Left forelimb (tissue), 1 donor: ENCODE results near the gene SMPDL3B.

Experiments used
- DNase-seq: peaks from one replicate; pipeline ENCODE4 v3.0.0-alpha.2; 2018; ENCODE audit warnings: low spot score

The SMPDL3B gene, protein sequence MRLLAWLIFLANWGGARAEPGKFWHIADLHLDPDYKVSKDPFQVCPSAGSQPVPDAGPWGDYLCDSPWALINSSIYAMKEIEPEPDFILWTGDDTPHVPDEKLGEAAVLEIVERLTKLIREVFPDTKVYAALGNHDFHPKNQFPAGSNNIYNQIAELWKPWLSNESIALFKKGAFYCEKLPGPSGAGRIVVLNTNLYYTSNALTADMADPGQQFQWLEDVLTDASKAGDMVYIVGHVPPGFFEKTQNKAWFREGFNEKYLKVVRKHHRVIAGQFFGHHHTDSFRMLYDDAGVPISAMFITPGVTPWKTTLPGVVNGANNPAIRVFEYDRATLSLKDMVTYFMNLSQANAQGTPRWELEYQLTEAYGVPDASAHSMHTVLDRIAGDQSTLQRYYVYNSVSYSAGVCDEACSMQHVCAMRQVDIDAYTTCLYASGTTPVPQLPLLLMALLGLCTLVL

DNA sequence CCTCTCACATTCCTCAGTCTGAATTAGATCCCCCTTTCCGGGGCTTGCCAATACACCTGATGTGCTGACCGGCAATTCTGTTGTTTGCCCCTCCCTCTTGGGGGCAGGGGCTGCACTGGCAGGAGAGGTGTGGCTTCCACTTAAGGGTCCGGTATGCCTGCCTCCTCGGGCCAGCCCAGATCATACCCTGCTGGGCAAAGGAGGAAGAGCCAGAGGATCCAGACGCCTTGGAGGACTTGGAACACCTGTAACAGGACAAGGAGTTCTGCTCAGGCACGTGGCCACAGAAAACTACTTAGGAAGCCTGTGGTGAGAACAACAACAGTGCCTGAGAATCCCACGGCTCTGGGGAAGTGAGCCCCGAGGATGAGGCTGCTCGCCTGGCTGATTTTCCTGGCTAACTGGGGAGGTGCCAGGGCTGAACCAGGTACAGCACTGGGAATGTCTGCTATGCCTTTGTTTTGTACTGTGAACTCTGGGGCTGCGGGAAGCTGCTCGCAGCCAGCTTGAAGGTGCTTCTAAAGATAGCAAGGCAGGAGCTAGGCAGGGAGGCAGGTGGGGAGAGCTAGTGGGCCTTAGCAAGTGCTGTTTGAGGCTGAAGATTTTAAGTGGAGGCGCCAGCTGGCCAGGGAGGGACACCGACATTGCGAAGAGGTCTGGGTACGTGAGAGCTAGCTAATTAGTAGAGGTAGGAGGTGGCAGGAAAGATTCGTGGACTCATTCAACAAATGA is at the start of gene SMPDL3B:
TSS of gene SMPDL3B (plus strand) at position 183 of the 732 bp plus-strand sequence. CDS start at position 367, 184 bp downstream.
- no peak for DNase-seq

DNA sequence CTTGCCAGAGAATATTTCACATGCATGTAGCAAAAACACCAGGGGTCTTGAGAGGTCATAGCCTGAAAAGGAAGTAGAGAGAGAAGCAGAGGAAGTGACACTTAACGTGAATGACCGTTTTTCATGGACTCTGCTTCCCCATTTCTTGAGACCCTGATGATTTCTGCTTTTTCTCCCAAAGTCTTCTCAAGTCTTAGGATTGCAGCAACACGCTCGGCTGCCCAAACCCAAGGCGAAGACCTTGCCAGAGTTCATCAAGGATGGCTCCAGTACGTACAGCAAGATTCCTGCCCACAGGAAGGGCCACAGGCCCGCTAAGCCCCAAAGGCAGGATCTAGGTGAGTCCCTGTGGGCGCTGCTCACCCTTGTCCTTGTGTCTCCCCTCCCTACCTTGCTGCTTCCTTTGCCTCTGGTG is 49.7 kb upstream of the SMPDL3B start:
- no peak for DNase-seq

DNA sequence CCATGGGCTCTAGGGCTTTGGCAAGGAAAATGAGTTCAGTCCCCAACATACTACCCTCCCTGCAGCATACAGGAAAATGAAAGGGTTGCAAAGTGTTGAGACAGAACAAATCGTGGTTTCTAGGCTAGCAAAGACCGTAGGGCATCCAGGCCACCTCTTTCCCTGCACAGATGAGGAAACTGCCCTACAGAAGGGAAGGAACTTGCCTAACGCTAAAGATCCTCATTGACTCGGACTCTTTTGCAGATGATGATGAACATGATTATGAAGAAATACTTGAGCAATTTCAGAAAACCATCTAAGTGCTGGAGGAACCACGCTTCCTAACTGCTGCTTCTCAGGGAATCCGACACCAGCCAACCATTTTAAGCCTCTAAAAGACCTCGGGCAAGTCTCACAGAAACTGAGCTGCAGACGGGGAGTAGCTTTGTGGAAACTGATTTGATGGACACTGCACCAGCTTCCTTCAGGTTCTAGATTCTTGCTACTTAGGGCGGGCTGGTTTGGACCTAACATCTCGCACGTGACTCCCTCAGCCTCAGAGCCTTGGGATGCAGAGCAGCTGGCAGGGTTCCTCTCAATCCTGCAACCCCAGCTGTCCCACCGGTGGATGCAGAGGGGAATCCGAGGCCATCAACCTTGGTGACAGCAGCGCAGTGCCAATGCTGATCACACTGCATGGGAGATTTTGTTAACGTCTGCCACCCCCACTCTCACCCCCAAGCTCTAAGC is 49.0 kb upstream of the SMPDL3B start:
- DNase-seq = no peak

DNA sequence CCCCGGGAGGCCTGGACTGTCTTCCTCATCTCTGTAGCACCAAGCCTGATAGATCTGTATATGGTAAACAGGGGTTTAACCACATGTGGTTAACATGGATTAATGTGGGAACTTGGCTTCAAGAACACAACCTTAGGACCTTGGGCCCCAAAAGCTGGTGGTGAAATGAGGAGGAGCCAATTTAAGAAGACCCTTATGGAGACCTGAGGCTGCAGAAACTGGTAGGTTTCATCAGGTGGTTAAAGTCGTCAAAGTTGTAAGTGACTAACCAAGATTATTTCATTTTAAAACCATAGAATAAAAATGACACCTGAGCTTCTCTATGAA is 48.5 kb upstream of the SMPDL3B start:
- no peak for DNase-seq

DNA sequence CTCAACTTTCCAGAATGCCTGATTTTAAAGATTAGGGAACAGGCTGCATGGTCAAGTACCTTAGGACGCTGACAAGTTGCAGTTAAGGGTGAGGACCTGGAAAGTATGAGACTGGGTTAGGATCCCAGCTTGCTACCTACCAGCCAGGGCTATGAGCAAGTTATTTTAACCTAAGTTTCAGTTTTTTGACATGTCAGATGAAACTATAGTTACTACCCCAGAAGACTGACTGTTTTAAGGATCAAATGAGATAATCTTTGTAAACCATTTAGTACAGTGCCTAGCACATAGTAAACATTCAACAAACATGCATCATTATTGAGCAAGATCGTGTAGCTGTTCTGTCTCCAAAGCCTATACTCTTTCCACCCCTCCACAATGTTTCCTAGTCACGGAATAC is 48.1 kb upstream of the SMPDL3B start:
- DNase-seq = no peak

DNA sequence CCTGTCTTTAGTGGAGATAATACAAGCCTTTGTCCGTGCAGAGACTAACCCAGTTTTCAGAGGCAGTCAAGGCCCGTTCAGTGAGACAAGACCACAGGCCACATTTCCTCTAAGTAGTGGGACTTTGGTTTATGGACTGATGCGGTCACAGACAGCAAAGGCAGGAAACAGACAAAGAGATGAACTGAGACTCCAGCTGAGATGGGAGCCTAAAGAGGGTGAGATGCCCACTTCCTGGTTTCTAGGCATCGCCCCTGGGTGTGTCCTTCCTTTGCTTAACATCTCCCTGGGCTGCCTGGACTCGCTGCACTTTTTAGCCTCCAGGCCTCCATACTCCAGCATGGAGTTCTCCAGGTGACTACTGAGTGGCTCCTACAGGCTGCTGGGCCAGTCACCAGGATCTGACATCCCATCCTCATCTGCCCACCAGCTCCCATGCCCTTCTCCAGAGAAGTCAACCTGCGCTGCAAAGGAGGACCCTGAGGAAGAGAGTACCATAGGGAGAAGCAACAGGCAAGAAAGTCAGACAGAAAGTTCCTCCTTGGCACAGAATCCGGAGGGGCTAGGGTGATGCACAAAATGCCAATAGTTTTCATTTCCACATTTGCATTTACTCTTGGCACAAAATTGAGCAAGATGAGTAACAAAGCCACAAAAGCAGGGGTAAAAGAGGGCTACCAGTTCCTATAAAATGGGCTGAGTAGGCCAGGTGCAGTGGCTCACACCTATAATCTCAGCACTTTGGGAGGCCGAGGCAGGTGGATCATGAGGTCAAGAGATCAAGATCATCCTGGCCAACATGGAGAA is 47.4 kb upstream of the SMPDL3B start:
- DNase-seq = no peak

DNA sequence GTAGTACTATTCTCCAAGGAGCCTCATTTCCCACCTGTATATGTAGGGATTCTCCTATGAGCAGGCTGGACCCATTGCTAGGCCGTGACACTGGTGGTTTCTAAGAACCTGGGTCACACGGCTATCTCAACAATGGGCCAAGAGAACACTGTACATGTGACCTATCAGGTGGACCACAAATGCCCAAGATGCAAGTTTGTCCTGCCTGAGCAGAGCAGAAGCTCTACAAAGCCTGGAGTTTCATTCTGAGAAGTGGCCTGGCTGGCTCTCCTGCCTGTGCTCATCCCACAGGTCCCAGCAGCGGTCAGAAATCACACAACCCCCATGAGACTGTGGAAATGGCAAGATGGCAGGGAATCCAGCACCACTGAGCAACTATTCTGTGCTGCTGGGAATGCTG is 45.3 kb upstream of the SMPDL3B start:
- DNase-seq = no peak

DNA sequence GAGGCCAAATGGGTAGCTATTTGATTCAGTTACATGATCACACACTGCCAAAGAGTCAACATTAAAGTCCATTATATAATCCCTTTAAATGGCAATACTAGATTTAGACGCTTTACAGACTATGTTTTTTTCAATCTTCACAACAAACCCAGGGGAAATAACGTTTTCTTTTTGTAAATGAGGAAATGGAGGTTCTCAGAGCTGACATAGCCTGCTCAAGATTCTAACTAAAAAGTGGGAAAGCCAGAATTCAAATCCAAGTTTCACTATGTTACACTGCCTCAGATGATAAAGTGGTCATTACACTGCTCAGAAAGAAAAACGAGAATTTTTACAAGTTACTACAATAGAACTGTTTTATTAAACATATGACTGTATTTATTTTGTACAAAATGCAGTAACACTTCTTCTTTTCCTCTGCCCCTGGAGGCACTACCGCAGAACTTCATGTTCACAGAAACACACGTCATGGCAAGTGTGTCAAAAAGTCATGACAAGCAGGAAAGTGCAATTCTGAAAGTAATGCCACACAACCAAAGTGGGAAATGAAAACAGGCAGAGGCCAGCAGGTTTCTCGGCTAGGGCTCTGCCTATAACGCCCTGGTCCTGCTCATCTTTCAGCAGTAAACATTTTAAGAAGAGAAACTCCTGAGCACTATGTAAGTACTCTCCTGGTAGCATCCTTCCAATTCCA is 43.5 kb upstream of the SMPDL3B start:
- no peak for DNase-seq

DNA sequence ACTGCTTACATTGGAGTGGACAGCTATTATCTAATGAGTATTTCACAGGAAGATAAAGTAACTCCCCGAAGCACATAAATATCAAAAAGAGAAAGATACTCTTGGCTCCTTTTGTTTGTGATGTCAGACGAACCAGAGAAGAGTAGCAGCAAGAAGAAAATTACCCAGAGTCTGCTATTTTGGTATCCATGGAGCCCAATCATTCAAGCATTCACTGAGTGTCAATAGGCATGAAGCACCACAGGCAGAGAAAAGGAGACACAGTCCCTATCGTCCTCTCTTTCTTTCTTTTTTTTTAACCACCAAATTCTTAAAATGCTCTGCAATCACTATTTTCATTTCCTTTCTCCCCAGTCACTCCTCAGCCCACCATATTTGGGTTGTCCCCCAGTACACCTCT is 40.3 kb upstream of the SMPDL3B start:
- DNase-seq = no peak

DNA sequence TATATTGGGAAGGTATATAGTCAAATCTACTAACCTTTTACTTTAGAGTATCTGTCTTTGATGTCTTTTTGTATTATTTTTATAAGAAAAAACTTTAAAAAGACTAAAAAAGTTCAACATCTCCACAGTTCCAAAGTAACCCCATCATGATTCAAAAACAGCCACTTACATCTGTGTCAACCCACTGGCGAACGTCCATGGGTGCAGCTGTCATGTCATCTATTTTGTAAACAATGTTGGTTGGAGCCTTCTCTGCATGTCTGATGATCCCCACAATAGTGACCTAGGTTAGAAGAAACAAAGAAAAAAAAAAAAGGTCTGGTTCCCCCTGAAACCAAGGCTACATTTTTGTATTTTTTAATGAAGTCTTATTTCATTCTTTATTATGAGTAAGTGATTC is 28.0 kb upstream of the SMPDL3B start:
- no peak for DNase-seq

DNA sequence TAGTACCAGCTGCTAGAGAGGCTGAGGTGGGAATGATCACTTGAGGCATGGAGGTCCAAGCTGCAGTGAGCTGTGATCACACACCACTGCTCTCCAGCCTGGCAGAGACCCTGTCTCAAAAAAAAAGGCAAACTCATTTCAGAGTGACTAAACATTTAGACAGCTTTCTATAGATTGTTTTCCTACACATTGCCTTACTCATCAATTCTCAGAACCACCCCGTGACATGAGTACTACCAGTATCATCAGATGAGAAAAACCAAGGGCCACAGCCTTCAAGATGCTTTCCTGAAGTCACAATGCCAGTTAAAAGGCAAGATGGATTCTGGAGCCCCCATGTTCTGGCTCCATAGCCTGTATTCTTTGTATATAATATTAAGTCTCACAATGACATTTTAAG is 22.4 kb upstream of the SMPDL3B start:
- no peak for DNase-seq

DNA sequence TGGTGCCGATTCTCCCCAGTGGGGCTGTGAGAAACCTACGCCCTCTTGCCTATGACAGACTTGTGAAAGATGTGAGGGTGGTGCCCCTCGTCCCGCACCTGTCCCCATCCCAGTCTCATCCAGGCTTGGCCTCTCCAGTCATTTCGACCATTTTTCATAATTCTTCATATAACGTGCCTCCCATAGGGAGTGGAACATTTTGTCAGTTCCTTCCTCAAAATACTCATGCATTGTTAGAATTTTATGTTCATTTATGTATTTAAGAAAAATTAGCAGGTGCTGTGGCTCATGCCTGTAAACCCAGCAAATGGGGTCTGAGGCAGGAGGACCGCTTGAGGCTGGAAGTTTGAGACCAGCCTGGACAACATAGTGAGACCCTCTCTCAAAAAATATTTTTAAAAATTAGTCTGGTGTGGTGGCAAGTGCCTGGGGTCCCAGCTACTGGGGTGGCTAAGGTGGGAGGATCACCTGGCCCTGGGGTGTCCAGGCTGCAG is 19.7 kb upstream of the SMPDL3B start:
- DNase-seq = no peak

DNA sequence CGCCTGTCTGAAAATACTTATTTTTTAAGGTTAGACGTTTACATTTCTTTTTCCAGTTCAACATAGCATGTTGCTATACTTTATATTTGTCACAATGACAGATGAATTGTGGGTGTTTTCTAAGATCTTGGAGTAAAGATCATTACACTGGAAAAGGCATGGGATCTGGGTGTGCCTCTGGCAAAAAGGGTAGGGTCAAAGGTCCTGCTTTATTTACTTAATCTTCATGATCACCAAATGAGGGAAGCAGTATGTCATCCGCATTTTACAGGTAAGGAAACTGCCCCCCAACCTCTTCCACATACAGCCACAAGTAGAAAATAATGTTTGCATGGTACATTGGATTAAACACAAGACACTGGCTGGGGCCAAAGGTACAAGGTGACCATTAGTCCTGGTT is 12.5 kb upstream of the SMPDL3B start:
- no peak for DNase-seq

DNA sequence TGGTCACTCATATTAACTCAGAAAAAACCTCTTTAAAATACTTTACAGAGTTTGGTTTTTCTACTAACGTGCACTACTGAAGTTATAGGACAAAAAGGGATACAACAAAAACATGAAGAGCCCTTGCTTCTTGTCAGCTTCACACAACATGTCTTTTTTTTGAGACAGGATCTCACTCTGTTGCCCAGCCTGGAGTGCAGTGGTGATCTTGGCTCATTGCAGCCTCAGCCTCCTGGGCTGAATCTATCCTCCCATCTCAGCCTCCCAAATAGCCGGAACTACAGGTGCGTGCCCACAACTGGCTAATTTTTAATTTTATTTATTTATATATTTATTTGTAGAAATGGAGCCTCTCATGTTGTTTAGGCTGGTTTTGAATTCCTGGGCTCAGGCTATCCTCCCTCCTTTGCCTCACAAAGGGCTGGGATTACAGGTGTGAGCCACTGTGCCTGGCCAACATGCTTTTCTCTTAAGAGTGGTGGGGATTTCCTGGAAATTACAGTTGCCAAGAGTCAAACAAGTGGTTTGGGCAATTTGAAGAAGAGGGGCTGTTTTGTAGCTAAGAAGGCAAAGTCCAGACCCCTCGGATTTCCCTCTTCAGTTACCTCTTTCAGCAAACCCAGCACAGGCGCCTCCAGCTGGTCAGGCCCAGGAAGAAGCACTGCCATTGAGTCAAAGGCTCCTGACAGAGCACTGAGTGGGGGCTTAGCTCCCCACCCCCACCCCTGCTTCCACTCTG is 6.4 kb upstream of the SMPDL3B start:
- no peak for DNase-seq

DNA sequence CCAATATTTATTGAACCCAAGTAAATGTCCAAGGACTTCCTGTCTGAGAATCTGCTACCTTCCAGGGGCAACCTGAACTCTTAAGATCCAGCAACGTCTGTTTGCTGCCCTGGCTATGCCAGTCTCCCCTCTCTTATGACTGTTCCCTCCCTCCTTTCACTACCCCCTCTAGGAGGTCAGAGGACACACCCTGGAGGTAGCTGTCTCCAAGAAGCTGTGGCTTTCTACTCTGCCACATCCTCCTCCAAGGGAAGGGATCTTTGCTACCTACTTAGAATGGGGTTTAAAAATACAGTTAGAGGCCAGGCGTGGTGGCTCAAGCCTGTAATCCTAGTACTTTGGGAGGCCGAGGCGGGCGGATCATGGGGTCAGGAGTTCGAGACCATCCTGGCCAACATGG is 3.6 kb upstream of the SMPDL3B start:
- no peak for DNase-seq

DNA sequence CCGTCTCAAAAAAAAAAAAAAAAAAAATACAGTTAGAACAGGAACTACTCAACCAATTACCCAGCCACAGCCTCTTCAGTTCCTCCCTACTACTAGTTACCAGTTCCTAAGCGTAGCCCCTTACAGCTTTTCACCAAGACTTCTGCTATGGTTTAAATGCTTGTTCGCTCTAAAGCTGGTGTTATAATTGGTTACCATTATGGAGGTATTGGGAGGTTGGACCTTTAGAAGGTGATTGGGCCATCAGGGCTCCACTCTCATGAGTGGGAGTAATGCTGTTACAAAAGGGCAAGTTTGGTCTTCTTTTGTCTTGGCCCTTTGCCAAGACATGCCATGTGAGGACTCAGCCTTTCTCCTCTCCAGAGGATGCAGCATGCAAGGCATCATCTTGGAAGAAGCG is 3.0 kb upstream of the SMPDL3B start:
- DNase-seq = no peak

DNA sequence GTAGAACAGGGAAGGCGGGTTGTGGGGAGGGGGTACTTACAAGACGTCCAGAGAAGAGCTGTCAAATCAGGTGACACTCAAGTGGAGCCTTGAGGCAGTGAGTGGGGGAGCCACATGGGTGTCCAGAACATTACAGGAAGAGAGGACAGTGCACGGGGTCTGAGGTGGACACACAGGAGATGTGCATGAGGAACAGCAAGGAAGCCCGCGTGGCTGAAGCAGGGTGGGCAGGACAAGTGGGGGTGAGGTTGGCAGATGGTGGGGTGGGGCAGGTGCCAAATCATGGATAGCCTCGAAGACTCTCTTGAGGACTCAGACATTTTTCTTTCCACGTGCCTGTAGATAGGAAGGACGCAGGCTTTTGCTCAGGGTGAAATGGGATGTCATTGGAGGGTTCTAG is 921 bp downstream of the SMPDL3B start:
- no peak for DNase-seq

DNA sequence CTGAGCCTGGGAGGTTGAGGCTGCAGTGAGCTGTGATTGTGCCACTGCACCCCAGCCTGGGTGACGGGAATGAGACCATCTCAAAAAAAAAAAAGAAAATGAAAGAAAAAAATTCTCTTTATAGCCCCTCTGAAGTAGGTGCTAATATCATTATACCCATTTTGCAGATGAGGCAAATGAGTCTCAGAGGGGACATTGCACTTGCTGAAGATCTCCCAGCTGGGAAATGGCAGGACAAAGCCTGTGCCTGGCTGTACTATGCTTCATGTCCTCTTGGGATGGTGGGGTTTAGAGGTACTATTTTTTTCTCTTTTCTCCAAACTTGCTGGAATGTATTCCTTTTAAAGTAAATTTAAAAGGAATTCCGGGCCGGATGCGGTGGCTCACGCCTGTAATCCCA is 1.6 kb downstream of the SMPDL3B start:
- no peak for DNase-seq

DNA sequence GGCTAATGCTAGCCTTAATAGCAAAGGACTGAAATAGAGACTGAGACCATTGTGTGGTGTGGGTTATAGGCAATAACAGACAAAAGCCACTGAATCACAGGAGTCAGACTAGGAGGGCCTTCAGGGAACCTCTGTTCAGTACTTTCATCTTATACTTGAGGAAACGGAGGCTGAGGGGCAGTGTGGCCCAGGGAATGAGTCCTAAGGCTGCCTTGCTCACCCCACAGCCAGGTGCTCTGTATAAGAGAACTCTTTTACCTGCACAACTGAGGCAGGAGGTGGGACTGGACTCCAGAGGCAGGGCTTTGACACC is 2.7 kb downstream of the SMPDL3B start:
- DNase-seq = no peak

DNA sequence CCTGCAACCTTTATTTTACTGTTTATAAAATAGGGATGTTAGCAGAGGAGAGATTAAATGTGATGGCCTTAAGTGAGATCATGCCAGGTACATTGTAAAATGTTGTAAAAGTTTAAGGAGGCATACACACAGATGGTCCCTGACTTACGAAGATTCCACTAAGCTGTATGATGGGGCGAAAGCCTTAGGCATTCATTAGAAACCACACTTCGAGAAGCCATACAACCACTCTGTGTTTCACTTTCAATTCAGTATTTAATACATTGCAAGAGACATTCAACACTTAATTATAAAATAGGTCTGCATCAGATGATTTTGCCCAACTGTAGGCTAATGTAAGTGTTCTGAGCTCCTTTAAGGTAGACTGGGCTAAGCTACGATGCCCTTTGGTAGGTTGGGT is 3.7 kb downstream of the SMPDL3B start:
- DNase-seq = no peak

DNA sequence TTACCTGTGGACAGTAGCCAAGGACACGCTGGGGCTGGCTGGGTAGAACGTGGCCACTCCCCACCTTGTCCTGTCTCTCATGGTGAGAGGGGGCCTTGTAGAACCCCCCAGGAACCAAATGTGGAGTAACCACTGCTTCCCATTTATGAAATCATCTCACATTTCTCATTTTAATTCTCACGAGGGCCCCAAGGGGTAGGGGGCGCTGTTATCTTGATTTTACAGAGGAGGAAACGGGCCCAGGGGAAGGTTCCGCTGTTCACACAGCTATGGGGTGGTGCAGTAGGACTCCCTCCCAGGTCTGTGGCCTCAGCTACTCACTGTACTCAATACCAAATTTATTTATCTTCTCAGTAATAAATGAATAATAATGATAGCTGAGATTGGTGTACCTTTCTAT is 5.5 kb downstream of the SMPDL3B start:
- DNase-seq = no peak
